Testis (tissue), 2 donors: Measurements from ENCODE around the gene PVALEF.

Source experiments
- POLR2A ChIP-seq: fragments of 450-650 bp; IDR thresholded peaks from one replicate; pipeline ENCODE4 v1.6.1; 2017; ENCODE audit warnings: antibody characterized with exemption, mild to moderate bottlenecking, moderate library complexity
- TF ChIP-seq, protein P1 (sequence below), 3 experiments: fragments of 450-650 bp in 2 of 3; fragments of 200-600 bp in 1 of 3; sonication (generic) in 1 of 3; IDR thresholded peaks; one replicate each; pipeline ENCODE4 v1.5.1; 2016 to 2019; ENCODE audit warnings: antibody characterized with exemption in 3 of 3, mild to moderate bottlenecking in 2 of 3, moderate library complexity in 1 of 3

- TF ChIP-seq, protein P1, sequence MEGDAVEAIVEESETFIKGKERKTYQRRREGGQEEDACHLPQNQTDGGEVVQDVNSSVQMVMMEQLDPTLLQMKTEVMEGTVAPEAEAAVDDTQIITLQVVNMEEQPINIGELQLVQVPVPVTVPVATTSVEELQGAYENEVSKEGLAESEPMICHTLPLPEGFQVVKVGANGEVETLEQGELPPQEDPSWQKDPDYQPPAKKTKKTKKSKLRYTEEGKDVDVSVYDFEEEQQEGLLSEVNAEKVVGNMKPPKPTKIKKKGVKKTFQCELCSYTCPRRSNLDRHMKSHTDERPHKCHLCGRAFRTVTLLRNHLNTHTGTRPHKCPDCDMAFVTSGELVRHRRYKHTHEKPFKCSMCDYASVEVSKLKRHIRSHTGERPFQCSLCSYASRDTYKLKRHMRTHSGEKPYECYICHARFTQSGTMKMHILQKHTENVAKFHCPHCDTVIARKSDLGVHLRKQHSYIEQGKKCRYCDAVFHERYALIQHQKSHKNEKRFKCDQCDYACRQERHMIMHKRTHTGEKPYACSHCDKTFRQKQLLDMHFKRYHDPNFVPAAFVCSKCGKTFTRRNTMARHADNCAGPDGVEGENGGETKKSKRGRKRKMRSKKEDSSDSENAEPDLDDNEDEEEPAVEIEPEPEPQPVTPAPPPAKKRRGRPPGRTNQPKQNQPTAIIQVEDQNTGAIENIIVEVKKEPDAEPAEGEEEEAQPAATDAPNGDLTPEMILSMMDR (IDR thresholded peaks at IDR 0.05), result no peak
- no peak for TF ChIP-seq POLR2A
These were observed 45.8 kb upstream of the PVALEF start for GRCh38 chr17:81119223-81120148.
